Raji (cell line): ENCODE data around the gene TRAF3.

Experiments used
- POLR2A ChIP-seq: IDR thresholded peaks from 2 replicates; pipeline ENCODE4 v1.6.1; 2011; ENCODE audit warnings: low read depth, low read length, control low read depth; ENCODE audit not compliant: insufficient read depth

Gene TRAF3

DNA sequence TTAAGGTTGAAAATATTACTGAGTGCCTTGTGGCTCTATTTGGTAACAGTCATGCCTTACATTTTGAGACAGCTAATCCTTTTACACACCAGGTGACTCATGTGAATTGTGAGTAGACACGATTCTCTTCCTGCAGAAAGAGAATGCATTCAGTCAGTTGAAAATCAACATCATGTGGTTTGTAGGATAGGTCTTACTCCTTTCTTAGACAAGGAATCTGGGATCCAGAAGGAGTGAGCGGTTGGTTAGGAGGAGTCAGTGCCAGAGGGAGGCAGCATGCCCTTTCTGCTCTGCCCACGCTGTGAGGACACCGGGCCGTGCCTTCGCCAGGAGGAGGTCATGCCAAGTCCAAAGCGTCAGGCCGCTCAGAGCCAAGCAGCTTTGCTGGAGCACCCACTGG lies 47.6 kb downstream of the TRAF3 start:
- no peak for TF ChIP-seq POLR2A

DNA sequence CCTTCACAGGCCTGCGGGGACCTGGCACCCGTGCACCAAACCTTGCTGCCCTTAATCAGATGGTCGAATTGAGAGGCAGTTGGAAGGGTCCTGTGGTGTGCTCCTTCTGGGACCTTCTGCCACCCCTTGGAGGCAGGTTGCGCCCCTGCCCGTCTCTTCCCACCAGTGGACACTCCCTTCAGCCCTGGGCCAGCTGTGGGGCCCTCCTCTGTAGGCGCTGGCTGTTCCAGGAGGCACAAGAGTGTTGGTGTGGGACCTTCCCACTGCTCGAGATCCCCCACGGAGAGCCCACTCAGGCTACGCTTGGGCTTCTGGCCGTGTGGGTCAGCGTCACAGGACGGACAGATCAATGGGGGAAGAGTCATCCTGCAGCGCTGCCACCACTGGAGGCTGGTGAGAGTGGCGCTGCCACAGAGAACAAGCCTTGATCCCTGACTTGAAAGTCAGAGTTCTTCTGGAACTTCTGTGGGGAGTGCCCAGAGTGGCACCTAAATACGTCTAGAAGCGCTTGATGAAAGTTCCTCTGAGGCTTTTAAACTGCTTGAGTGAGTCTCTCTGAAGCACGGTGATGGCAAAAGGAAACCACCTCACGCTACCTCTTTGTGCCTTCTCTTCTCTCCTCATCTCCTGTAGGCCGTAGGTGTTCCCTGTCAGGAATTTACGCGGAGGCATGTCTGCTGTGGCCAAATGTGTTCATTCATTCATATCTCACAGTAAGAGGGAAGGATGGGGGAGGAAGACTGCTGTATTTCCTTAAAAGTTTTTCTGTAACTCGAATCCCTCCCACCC lies 48.3 kb downstream of the TRAF3 start:
- no peak for TF ChIP-seq POLR2A

DNA sequence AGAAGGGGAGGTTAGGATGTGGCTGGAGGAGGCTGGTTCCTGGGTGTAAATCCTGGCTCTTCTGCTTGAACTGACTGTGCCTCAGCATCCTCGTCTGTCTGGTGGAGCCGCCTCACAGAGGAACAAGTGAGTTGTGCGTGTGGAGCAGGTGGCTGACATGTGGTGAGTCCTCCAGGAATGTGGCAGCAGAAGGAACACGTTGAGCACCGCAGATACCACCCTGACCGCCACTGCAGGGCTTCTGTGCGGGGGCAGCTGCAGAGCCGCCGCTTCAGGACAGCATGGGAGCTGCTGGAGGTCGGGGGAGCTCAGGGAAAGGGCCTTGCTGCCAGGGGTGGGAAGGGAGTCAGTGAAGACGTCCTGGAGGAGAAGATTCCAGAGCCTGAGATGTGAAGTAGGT lies 48.9 kb downstream of the TRAF3 start:
- no peak for TF ChIP-seq POLR2A

DNA sequence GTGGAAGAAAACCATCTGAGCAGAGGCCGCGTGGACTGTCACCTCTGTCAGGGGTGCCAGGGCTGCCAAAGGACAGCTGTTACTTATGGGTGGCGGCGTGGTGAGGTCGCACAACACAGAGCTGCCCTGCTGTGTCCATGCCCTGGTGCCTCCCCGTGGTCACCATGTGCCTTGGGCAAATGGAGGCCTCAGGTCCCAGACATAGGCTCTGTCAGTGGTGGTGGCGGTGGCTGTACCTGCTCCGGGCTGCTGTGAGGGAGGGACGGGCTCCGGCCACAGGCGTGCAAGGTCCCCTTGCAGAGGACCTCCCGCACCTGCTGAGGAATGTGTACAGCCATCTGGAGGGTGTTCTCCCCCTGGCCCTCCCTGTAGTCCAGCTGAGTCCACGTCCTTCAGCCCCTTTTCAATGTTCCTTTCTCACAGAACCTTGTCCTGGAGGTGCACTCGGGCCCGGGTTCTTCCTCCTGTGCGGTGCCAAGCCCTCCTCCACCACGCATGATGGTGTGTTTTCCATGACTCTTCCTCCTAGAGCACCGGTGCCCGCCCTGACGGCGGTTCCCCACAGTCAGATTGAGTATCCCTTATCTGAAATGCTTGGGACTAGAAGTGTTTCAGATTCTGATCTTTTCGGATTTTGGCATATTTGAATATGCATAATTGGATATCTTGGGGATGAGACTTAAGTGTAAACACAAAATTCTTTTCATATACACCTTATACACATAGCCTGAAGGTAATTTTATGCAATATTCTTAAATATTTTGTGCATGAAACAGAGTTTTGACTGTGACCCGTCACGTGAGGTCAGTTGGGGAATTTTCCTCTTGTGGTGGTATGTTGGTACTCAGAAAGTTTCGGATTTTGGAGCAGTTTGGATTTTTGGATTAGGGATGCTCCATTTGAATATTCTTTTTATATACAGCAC lies 49.8 kb downstream of the TRAF3 start:
- TF ChIP-seq POLR2A: no peak

DNA sequence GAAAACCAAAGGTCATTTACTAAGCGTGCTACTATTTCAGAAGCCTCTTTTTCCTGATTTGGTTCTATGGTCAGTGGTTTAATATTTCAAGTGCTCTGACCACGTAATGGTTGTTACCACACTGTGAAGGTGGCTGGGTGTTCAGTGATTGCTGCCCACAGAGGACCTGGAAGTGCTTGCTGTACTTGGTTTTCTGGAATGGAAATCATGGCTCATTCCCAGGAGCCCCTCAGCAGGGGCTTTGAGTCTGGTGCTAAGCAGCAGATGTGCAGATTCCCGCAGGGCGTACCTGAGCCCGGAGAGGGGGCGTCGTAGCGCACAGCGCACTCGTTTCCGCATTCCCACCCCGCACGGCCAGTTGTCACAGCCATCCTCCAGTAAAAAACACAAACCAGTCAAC lies 50.5 kb downstream of the TRAF3 start:
- TF ChIP-seq POLR2A: no peak

DNA sequence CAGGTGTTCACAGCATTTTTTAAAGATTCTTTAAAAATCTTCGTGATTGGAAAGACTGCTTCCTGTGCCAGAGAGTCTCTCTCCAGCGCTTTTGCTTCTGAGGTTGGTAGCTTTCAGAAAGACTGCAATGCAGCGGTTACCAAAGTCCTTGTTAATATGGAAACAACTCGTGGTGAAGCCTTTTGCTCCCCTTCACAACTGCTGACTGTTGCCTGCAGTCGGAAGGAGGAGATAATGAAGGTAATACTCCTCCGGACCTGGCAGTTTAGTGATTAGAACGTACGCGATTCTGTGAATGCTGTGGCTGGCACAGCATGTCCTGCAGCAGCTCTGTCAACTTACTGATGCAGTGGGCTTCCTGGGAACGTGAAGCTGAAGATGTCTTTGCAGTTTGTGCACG lies 50.9 kb downstream of the TRAF3 start:
- TF ChIP-seq POLR2A: no peak

DNA sequence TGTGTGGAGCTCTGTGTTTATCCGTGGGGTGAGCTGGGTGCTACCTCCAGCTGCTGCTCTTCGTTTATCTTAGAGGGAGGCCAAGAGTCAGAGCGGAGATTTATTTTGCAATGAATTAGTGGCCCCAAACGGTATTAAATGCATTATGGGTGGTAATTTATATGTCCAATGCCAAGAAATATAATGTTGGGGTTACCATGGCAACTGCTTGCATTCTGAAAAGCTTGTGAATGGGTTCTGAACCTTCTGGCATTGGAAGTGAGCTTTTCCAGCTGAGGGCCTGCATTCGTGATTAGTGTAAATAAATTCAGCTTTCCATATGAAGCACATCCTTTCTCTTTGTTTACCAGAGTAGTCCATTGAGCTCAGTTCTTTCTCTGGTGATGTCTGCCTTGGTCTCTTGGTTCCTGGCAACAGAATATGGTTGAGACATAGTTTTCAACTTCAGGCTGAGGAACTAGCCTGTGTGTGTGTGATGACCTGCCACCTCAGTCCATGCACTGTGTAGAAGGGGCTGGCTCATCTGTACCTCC lies 51.8 kb downstream of the TRAF3 start:
- TF ChIP-seq POLR2A: no peak

DNA sequence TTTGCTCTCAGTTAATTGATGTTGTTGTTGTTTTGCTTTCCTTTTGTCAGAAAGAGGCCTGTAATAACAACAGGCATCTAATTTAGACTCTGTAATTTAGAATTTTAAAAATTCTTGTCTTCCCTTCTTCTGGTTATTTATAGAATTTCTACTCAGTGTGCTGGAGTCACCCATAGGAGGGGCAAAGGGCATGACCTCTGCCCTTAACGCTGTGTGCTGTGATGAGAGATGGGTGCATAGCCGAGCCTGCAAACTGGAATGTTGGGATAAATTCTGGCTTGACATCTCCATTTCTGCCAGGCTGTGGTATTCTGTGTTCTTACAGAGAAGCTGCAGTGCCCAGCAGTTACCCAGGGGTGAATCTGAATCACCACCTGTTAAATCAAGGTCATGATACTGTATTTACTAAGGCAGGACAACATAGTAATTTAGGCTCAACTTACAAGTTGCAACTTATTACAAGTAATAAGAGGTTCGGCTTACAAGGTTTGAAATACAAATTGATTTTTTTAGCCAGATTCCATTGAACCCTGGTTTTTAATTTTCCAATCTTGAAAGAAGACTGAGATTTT lies 53.3 kb downstream of the TRAF3 start:
- no peak for TF ChIP-seq POLR2A

DNA sequence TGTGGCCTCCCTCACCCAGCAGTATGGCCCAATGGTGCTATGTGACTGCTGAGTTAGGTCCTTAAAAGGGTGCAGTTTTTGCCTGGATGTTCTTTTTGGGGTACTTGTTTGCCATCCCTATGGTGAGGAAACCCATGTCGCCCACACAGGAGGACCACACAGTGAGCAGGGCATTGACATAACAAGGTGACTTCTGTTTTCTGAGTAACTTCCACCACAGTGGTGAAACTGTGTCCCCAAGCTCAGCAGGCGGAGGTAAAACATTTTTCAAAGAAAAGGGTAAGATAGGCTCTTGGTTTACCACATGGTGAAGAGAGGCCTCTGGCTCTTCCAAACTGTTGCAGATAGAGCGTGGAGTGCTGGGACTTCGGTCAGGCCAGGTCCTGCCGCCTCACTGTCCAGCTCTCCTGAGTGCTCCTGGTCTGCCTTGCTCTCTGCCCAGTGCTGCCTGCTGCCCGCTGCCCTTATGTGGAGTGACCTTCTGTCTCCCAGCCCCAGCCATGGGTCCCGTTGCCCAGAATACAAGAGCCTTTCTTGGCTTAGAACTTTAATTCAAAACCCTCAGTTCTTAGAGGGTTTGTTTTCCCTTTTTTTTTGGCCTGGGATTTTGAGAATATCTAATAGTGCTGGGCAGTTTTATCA lies 54.0 kb downstream of the TRAF3 start:
- TF ChIP-seq POLR2A: no peak

DNA sequence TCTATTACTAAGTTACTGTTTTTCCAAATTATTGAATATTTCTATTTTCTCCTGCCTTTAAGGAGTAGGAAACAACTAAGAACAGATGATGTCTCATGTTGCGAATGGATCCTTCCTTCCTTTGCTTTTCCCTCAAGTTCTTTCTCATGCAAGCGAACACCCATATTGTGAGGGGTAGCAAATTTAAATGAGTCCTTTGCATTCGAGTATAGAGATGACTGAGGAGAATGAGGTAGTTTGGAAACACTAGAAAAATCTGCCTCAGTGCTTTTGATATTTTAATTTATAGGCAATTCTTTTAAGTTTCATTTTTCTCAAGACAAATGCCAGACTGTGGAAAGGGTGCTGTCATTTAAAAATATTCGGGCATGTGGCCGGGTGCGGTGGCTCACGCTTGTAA lies 56.1 kb downstream of the TRAF3 start:
- no peak for TF ChIP-seq POLR2A

DNA sequence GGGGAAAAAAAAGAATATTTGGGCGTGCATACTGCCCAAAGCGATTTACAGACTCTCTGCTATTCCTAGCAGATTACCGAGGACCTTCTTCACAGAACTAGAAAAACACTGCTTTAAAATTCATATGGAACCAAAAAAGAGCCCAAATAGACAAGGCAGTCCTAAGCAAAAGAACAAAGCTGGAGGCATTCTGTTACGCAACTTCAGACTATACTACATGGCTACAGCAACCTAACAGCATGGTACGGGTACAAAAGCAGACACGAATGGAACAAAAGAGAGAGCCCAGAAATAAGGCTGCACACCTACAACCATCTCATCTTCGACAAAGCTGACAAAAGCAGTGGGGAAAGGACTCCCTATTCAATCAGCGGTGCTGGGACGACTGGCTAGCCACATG lies 56.7 kb downstream of the TRAF3 start:
- no peak for TF ChIP-seq POLR2A

DNA sequence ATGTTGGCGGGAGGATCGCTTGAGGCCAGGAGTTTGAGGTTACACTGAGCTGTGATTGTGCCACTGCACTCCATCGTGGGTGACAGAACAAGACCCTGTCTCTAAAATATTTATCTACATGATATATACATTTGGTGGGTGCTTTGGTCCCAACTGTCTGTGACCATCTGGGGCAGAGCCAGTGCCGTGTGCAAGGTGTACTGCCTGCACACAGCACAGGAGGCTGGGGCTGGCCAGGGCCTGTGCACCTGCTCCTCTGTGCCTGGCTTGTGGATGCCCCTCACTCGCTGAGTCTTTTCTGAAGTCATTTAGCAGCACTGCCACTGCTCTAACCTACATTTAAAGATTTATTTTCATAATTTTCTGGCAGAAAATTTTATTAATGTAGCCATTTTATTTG lies 58.7 kb downstream of the TRAF3 start:
- no peak for TF ChIP-seq POLR2A

DNA sequence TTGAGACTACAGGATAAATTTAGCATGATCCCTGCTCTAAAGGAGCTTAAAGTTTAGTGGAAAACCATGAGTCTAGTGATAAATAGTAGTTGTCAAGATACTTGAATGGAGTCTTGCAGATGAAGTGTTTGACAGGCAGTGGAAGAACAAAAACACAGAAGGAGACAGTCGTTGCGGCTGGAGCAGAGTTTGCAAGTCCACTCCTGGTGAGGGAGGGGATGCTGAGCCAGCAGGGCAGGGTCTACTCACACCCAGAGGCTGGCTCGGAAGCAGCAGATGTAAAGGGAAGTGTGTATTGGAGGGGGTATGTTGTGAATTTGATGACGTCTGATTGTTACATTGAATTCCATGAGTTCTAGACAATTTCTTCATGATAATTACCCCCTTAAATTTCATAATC lies 61.3 kb downstream of the TRAF3 start:
- TF ChIP-seq POLR2A: no peak

DNA sequence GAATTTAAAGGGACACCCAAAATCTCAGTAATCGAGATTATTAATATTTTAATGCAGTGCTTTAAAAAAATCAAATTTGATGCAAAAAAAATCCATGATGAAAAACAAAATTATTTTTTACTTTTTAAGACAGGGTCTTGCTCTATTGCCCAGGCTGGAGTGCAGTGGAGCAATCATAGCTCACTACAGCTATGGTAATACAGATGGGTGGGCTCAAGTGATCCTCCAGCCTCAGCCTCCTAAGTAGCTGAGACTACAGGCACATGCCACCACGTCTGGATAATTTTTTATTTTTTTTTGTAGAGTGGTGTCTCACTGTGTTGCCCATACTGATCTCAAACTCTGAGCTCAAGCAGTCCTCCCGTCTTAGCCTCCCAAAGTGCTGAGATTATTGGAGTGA lies 62.9 kb downstream of the TRAF3 start:
- TF ChIP-seq POLR2A: no peak
